ENCODE measurements around the gene CCDC137.

The CCDC137 gene

DNA sequence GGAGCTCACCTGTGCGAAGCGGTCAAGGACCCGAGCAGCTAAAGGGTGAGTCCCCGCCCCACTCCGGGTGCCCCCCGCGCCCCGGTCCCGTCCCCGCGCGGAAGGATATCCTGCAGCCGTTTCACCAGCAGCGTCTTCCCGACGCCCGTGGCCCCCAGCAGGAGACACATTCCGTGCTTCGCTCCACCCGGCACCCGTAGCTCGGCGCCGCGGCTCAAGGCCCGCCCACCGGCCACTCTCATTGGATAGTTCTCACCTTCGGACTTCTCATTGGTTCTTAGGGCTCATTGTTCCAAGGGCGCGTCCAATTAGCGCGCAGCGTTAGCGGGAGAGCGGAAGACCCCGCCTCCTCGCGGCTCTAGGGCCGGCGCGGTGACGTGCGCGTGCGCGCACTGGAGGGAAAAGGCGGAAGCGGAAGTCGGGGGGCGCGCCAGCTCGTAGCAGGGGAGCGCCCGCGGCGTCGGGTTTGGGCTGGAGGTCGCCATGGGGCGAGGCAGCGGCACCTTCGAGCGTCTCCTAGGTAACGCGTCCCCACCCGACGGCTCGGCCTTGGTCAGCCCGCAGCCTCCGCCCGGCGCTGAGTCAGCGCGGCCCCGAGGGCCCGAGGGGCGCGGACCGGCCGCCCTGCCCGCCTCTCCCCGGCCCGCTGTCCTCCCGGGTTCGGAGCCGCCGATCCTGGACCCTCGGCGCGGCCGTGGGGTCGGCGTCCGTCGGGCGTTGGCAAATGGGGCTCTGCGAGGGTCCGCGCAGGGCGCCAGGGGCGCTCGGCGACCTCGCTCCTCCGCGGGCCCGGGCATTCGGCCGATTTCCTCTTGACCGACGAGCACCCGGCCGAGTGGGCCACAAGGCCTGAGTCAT, 17.3 kb downstream of the CCDC137 start, which contains the start of the genes ARL16 and HGS:
Gene ARL16 (minus strand): TSS at position 214 of the 858 bp plus-strand sequence. CDS start 44 bp downstream, at position 170.
Gene HGS (plus strand): TSS at position 428 of the 858 bp plus-strand sequence. CDS start 56 bp downstream, at position 484.
- peak; percentile 98 for DNase-seq

DNA sequence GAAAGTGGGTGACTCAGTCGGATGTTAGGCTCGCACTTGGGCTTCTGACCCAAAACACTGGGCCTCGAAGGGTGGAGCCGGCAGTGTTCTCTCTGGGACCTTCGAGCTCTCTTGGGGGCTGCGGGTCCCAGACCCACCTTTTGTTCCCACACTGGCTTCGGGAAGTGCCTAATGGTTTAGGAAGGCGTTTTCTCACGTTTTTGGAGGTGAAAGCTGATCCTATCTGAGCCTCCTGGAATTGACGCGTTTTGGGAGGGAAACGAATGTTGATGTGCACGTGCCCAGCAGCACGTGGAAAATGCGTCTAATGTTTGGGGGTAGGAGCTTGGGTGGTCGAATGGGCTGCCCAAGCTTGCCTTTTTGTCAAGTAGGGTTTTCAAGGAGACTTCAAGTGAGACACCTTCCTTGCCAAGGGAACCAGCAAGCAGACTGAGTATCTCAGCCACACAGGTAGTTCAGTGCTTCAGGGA, 17.9 kb downstream of the CCDC137 start:
- no peak for DNase-seq

DNA sequence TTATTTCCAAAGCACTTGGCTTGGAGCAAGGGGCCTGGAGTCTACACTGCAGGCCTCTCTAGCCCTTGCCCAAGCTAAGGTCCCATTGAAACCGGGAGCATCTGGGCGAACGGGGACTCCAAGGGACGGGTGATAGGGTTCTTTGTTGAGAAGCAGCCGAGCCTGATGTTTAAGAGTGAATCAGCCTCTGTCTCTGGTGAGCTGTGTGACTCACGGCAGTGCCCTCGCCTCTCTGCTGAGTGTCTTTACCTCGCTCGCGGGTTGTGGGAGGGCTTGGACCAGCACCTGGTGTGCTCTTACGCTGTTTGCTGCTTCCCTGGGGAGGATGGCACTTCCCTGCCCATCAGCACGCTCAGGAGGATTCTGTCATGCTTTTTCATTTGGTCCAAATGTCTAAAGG, 18.6 kb downstream of the CCDC137 start:
- no peak for DNase-seq

DNA sequence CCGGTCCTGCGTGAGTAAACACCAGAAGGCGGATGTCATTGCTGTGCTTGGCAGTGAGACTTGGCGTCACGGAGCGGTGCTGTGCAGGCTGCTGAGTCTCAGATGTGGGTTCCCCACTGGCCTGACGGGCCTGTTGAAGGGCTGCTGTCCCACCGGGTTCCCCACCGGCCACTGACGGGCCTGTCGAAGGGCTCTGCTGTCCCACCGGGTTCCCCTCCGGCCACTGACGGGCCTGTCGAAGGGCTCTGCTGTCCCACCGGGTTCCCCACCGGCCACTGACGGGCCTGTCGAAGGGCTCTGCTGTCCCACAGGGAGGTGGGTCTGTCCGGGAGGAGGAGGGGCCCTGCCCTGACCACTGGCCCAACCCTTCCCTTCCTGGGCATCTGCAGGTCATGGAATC, 20.1 kb downstream of the CCDC137 start:
- no peak for DNase-seq

DNA sequence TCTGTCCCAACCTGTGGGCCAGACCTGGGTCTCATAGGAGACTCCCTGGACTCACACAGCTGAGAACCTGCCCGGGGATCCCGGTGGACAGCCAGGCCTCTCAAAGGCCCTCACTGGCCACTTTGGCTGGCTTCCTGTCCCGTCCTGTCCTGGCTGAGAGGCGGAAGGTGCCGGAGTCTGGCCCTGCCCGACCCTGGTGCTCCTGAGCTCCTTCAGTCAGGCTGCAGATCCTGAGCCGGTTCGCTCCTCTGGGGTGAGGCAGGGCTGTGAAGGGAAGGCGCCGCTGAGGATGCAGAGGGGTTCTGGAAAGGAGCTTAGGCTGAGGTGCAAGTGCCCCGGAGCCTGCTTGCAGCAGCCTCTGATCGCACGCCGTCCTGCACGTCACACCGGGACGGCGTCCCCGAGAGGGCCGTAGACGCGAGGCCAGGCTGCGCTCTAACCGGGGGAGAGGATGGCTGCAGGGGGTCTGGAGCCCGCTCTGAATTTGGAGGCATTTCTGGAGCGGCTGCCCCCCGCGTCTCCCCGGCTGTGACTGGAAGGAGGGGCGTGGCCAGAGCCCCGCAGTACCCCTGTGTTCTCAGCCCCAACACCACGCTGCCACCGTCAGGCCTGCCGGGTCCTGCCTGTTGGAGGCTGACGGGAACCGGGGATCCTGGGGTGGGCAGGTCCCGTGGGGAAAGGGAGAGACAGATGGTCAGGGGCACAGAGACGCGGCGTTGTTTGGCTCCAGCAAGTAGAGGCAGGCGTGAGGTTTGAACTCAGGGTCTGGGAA, 21.4 kb downstream of the CCDC137 start:
- no peak for DNase-seq

DNA sequence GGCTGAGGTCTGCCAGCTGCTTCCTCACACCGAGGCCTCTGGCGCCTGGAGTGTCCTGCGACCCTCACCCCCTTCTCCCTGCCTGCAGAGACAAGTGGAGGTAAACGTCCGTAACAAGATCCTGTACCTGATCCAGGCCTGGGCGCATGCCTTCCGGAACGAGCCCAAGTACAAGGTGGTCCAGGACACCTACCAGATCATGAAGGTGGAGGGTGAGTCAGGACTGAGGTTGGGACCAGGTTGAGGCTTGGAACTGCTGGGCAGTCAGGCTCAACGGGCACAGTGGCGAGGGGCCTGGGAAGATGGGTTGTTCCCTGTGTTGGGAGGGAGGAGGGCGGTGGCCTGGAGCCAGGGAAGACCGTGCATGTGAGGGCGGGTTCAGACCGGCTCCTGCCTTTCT, 22.1 kb downstream of the CCDC137 start:
- DNase-seq, result no peak

DNA sequence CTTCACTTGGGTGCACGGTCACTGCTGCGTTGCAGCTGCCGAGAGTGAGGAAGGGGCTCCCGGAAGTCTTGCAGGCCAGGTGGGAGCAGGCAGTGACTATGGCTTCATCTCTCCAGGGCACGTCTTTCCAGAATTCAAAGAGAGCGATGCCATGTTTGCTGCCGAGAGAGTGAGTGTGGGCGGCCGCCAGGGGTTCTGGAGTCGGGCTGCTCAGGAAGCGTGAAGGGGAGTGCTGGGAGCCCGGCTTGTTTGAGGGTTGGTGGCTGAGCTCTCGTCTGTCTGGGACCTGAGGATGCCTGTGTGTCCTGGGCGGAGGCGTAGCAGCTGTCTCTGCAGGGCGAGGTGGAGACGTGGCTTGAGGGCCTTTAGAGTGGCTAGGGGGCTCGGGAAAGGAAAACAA, 23.5 kb downstream of the CCDC137 start:
- DNase-seq, result no peak

DNA sequence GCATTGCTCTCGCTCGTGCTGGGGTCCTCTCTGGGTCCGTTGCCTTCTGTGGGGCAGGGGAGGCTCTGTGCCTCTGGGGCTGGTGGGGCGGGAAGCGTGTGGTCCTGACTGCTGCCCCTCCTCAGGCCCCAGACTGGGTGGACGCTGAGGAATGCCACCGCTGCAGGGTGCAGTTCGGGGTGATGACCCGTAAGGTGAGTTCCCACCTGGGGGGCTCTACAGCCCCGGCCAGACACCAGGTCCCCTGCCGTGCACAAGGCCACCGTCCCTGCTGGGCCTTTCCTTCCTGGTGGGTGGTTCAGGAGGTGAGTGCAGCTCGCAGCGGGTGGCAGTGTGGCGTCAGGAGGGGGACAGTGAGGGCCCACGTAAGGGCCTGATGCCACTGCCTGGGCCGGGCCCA, 24.0 kb downstream of the CCDC137 start:
- DNase-seq, result no peak

DNA sequence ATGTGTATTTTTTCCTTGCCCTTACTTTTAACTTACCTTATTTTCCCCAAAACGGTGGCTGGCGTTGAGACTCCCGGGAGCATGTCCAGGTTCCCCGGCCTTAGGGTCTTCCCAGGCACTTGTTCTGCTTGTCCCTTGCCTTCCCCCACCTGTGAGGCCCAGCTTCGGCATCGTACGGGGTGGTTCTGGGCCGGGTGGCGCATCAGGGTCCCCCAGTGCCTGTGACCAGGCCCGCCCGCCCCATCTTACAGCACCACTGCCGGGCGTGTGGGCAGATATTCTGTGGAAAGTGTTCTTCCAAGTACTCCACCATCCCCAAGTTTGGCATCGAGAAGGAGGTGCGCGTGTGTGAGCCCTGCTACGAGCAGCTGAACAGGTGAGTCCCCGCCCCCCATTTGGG, 24.7 kb downstream of the CCDC137 start:
- no peak for DNase-seq

DNA sequence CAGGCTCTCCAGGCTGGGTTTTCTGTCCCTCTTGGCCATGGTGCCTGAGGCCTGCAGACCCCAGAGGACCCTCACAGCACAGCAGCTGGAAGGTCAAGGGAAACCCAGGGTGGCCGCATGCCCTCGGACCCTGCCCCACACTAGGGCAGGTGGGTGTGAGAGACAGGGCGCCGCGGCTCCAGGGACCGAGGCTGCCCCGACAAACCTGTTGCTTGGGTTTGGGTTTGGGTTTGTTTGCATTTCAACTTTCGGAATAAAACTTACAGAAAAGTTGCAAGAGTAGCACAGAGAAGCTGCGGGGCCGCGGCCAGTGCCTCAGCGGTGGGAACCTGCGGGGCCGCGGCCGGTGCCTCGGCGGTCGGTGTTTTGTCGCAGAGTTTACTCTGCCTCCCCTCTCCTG, 25.1 kb downstream of the CCDC137 start:
- no peak for DNase-seq

DNA sequence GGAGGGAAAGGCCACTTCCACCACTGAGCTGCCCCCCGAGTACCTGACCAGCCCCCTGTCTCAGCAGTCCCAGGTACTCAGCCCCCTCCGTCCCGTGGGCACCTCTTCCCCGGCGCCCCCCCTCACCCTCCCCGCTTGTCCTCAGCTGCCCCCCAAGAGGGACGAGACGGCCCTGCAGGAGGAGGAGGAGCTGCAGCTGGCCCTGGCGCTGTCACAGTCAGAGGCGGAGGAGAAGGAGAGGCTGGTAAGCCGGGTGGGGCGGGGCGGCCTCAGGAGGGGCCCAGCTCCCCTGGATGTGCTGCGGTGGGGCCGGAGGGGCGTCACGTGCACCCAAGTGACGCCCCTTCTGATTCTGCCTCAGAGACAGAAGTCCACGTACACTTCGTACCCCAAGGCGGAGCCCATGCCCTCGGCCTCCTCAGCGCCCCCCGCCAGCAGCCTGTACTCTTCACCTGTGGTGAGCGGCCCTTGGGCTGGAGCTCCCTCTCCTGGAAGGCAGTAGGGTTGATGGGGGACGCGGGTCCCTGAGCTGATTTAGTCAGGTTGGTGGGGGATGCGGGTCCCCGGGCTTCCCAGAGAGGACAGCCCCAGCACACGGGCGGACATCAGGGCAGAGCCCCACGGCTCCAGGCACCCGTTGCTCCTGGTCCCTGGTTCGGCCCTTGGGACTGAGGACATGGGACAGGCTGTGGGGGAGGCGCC, 27.1 kb downstream of the CCDC137 start:
- no peak for DNase-seq

DNA sequence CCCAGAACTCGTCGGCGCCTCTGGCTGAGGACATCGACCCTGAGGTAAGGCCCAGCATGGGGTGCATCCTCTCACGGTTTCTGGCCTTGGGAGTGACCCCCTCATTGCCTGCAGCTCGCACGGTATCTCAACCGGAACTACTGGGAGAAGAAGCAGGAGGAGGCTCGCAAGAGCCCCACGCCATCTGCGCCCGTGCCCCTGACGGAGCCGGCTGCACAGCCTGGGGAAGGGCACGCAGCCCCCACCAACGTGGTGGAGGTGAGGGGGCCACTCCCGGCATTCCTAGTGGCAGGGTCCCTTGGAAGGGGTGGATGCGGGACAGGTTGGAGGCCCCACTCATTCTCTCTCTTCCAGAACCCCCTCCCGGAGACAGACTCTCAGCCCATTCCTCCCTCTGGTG, 28.3 kb downstream of the CCDC137 start:
- no peak for DNase-seq

DNA sequence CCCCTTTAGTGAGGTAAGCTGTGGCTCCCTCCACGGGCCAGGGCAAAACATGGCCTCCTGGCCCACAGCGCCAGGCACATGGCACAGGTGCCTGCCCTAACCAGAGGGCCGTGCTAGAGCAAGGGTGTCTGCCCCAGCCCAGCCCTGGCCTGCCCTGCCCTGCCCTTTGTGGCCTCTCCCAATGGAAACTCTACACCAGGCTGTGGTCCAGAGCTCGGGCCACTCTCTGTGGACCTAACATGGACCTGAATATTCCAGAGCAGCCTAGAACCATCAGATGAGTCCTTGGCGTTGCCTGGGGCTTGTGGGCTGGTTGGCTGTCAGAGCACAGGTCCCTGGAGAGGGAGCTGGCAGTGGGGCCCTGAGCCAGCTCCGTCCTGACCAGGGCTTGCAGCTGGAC, 28.7 kb downstream of the CCDC137 start:
- DNase-seq, result no peak

DNA sequence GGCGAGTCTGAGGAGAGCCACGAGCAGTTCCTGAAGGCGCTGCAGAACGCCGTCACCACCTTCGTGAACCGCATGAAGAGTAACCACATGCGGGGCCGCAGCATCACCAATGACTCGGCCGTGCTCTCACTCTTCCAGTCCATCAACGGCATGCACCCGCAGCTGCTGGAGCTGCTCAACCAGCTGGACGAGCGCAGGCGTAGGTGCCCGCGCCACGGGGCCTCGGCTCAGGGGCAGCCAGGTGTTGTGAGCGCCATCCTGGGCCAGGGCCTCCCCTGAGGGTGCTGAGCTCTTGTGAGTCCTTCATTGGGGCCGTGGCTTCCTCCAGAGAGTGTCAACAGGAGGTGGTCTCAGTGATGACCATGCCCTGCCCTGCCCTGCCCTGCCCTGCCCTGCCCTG, 29.3 kb downstream of the CCDC137 start:
- no peak for DNase-seq

DNA sequence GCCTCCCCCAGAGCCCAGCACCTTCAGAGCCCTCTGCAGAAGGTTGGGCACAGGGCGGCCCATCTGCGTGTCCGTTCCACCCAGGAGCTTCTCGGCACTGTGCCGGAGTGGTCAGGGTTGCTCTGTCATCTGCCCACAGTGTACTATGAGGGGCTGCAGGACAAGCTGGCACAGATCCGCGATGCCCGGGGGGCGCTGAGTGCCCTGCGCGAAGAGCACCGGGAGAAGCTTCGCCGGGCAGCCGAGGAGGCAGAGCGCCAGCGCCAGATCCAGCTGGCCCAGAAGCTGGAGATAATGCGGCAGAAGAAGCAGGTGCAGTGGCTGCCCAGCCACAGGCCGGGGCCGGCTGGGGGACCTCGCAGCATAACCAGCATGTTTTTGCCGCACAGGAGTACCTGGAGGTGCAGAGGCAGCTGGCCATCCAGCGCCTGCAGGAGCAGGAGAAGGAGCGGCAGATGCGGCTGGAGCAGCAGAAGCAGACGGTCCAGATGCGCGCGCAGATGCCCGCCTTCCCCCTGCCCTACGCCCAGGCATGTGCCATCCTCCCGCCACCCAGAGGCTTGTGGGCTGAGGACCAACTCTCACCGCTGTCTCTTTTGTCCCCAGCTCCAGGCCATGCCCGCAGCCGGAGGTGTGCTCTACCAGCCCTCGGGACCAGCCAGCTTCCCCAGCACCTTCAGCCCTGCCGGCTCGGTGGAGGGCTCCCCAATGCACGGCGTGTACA, 29.8 kb downstream of the CCDC137 start:
- no peak for DNase-seq

DNA sequence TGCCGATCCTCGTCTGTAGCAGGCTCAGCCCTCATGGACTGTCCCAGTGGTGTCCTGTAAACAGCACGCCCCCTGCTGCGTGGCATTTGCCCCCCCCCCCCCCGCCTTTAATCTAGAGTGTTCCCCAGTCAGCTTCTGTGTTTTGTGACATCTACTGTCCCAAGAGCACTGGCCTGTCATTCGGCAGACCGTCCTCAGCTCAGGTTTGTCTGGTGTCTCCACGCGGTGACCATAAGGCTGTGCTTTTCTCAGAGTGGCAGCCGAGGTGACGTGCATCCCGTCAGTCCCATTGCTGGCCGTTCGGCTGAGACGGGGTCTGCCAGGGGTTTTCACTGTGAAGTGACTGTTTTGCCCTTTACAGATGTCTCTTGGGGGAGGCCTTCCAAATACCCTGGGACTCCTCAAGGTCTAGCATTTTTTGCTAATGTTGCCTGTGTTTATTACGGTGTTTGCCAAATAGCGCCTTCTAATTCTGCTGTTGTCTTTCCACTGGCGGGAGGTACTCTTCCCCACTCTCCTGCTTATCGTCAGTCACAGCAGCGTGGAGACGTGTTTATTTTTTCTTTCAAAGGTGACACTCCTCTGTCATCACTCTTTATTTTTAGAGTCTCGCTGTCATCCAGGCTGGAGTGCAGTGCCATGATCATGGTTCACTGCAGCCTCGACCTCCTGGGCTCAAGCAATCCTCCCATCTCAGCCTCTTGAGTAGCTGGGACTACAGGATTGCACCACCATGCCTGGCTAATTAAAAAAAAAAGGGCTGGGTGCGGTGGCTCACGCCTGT, 30.9 kb downstream of the CCDC137 start:
- DNase-seq, result no peak

DNA sequence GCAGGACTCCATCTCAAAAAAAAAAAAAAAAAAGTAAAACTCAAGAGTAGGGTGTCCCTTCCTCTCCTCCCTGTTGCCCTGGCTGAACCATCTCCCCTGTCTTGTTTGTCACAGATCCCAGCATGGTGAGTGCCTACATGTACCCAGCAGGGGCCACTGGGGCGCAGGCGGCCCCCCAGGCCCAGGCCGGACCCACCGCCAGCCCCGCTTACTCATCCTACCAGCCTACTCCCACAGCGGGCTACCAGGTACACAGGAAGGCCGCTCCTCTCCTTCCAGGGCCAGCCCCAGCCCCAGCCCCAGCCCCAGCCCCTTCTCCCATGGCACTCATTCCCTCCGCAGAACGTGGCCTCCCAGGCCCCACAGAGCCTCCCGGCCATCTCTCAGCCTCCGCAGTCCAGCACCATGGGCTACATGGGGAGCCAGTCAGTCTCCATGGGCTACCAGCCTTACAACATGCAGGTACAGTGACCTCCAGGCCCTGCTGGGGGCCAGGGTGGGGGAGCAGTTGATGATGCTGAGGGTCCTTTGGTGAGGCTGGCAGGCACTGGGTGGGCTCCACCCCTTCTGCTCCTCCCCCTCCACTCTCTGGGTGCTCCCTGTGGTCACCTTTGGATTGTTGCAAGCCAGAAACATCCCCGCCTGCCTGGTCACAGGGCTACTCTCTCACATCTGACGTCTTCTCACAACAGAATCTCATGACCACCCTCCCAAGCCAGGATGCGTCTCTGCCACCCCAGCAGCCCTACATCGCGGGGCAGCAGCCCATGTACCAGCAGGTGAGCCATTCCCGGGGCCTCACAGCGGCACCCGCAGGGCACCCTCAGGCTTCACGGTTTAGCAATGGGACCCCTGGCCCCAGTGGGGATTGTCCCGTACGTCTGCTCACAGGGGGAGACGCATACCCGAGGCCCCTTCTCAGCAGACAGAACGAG, 34.1 kb downstream of the CCDC137 start:
- no peak for DNase-seq

DNA sequence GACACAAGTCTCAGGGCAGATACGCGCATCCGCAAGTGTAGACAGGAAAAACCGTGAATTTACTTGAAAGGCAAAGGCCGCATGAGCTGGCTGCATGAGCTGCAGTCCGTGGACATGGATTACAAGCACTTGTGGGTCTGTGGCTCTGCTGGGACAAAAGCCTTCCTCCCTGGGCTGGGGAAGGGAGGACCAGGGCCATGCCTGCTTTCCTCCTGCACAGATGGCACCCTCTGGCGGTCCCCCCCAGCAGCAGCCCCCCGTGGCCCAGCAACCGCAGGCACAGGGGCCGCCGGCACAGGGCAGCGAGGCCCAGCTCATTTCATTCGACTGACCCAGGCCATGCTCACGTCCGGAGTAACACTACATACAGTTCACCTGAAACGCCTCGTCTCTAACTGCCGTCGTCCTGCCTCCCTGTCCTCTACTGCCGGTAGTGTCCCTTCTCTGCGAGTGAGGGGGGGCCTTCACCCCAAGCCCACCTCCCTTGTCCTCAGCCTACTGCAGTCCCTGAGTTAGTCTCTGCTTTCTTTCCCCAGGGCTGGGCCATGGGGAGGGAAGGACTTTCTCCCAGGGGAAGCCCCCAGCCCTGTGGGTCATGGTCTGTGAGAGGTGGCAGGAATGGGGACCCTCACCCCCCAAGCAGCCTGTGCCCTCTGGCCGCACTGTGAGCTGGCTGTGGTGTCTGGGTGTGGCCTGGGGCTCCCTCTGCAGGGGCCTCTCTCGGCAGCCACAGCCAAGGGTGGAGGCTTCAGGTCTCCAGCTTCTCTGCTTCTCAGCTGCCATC, 34.9 kb downstream of the CCDC137 start:
- no peak for DNase-seq

DNA sequence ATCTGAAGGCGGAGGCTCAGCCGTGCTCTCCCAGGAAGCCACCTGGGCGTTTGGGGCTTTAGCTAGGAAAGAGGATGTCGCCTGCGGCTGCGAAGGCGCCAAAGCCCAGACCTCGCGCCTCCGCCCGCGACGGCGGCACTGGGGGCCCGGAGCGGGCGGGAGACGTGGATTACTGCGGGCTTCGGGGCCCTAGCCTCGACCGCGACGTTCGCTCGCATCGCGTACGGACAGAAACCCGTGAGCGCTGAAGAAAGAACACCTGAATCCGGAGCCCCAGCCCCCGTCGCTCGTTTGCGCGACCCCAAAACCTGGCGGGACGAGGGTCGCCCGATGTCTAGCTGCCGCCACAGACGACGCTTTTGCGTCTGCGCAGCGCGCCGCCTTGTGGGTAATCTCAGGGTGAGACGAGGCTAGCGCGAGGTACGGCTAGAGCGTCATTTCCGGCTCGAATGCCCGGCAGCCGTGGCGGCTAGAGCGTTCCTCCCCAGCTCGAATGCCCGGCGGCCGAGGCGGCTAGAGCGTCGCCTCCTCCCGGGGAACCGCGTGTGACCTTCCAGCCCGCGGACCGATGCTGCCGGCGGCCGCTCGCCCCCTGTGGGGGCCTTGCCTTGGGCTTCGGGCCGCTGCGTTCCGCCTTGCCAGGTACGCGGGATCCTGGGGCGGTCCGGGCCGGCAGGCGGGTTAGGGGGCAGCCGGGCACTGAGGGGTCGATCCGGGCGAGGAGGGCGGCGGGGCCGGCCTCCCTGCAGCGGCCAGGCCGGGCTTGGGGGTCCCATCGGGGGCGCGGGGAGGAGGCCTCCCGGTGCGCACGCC, 36.6 kb downstream of the CCDC137 start, which contains the start of gene MRPL12:
Gene MRPL12 (plus strand): TSS at position 434 of the 813 bp plus-strand sequence. CDS start 135 bp downstream, at position 569.
- peak; percentile 62 for DNase-seq
